ENCODE data around the gene EFHC2. TPM values are rescaled to one million over a fixed set of nuclear protein-coding genes. Genes with fewer than 3 reads are reported as not detected.
"Not testable (repeated sequence)": the region's sequence is repeated elsewhere in the genome, so short reads cannot be mapped to it uniquely, and the experiment has no call there.

The EFHC2 gene
- total RNA-seq, 1 donor from 2014 or later, result under 0.01 TPM

- DNase-seq (ENCODE audit: low read depth) (peak; percentile 3), FAIRE-seq (no peak)
- TF ChIP-seq CTCF (IDR thresholded peaks at IDR 0.05; ENCODE audit: insufficient read depth, low read length, severe bottlenecking), result no peak
- H3K27me3 ChIP-seq (ENCODE audit: control insufficient read depth, insufficient read depth, low read length), result no peaks in the 10 kb centered on the region
- no peak overlapping the region for H3K4me3 ChIP-seq (ENCODE audit: low read depth, low read length)
- H3K36me3 ChIP-seq (ENCODE audit: control insufficient read depth, insufficient read depth, low read length), result no peaks in the 10 kb centered on the region
Observed at GRCh38 chrX:44267116-44267515, 76.4 kb downstream of the EFHC2 start.

- Histone ChIP-seq H3K27me3 (ENCODE audit: control insufficient read depth, insufficient read depth, low read length) (no peaks in the 10 kb centered on the region), H3K4me3 (ENCODE audit: low read depth, low read length) (no peak overlapping the region), H3K36me3 (ENCODE audit: control insufficient read depth, insufficient read depth, low read length) (no peaks in the 10 kb centered on the region)
- DNase-seq (ENCODE audit: low read depth) (no peak), FAIRE-seq (no peak)
- TF ChIP-seq CTCF (IDR thresholded peaks at IDR 0.05; ENCODE audit: insufficient read depth, low read length, severe bottlenecking), result no peak
Observed at GRCh38 chrX:44265559-44265958, 77.9 kb downstream of the EFHC2 start.

- Histone ChIP-seq H3K27me3 (ENCODE audit: control insufficient read depth, insufficient read depth, low read length) (no peaks in the 10 kb centered on the region), H3K4me3 (ENCODE audit: low read depth, low read length) (no peak overlapping the region), H3K36me3 (ENCODE audit: control insufficient read depth, insufficient read depth, low read length) (no peaks in the 10 kb centered on the region)
- TF ChIP-seq CTCF (IDR thresholded peaks at IDR 0.05; ENCODE audit: insufficient read depth, low read length, severe bottlenecking), result no peak
- no peak for DNase-seq (ENCODE audit: low read depth)
- FAIRE-seq, result no peak
Observed at GRCh38 chrX:44264936-44265335, 78.5 kb downstream of the EFHC2 start.

- no peak for FAIRE-seq
Observed at GRCh38 chrX:44261286-44261685, 82.2 kb downstream of the EFHC2 start.

GRCh38 chrX:44260609-44261008 is 82.9 kb downstream of the EFHC2 start:
- FAIRE-seq (no peak), DNase-seq (ENCODE audit: low read depth) (no peak)
- Histone ChIP-seq H3K4me3 (ENCODE audit: low read depth, low read length) (no peak overlapping the region), H3K27me3 (ENCODE audit: control insufficient read depth, insufficient read depth, low read length) (no peaks in the 10 kb centered on the region), H3K36me3 (ENCODE audit: control insufficient read depth, insufficient read depth, low read length) (no peaks in the 10 kb centered on the region)
- TF ChIP-seq CTCF (IDR thresholded peaks at IDR 0.05; ENCODE audit: insufficient read depth, low read length, severe bottlenecking), result no peak

More at GRCh38 chrX:44261286-44261685, 82.2 kb downstream of the EFHC2 start:
- DNase-seq (ENCODE audit: low read depth), result no peak
- Histone ChIP-seq H3K4me3 (ENCODE audit: low read depth, low read length) (no peak overlapping the region), H3K27me3 (ENCODE audit: control insufficient read depth, insufficient read depth, low read length) (no peaks in the 10 kb centered on the region), H3K36me3 (ENCODE audit: control insufficient read depth, insufficient read depth, low read length) (no peaks in the 10 kb centered on the region)
- TF ChIP-seq CTCF (IDR thresholded peaks at IDR 0.05; ENCODE audit: insufficient read depth, low read length, severe bottlenecking), result no peak

GRCh38 chrX:44255742-44256141 is 87.7 kb downstream of the EFHC2 start:
- not testable (repeated sequence) for H3K27me3 ChIP-seq (ENCODE audit: control insufficient read depth, insufficient read depth, low read length); FAIRE-seq; H3K36me3 ChIP-seq (ENCODE audit: control insufficient read depth, insufficient read depth, low read length); DNase-seq (ENCODE audit: low read depth); H3K4me3 ChIP-seq (ENCODE audit: low read depth, low read length)

Measured in bronchial epithelial cell (primary cell).